GM13976 (cell line): ENCODE results near the gene SLA2.

Source experiments
- DNase-seq: peaks from one replicate; pipeline ENCODE4 v3.0.0; 2012; ENCODE audit warnings: low spot score
- in situ Hi-C: fragments of 300-500 bp; cut with MboI; formaldehyde crosslinking; loops from one replicate; pipeline ENCODE4 v1.12.0; 2022; ENCODE audit warnings: low sequenced_read_pairs, mixed read lengths, inconsistent platforms; ENCODE audit not compliant: unreplicated experiment
- TF ChIP-seq, protein P1 (sequence below): IDR thresholded peaks from 2 replicates; pipeline ENCODE4 v1.5.1; 2012; ENCODE audit warnings: borderline replicate concordance, mild to moderate bottlenecking; ENCODE audit not compliant: insufficient read depth; ENCODE audit errors: extremely low read depth, missing control alignments, control extremely low read depth

Gene SLA2

DNA sequence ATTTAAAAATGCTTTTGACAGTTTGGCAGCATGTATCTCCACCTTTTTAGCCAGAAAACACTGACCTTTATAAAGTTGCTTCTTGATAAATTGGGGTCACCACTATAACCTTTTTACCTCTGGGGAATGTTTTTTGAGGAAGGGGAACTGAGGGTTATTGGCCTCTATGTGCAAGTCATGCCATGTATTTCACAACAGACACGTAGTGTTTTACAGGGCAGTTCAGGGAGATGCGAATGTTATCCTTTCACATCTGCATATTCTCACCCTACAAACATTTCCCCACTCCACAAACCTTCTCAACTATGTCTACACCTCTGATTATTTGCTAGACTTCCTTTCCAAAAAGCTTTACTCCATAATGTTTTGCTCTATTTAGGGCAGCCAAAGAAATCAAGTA, 17.0 kb upstream of the SLA2 start:
- in situ Hi-C loops = no loop called here
- DNase-seq = no peak
- TF ChIP-seq, protein P1, sequence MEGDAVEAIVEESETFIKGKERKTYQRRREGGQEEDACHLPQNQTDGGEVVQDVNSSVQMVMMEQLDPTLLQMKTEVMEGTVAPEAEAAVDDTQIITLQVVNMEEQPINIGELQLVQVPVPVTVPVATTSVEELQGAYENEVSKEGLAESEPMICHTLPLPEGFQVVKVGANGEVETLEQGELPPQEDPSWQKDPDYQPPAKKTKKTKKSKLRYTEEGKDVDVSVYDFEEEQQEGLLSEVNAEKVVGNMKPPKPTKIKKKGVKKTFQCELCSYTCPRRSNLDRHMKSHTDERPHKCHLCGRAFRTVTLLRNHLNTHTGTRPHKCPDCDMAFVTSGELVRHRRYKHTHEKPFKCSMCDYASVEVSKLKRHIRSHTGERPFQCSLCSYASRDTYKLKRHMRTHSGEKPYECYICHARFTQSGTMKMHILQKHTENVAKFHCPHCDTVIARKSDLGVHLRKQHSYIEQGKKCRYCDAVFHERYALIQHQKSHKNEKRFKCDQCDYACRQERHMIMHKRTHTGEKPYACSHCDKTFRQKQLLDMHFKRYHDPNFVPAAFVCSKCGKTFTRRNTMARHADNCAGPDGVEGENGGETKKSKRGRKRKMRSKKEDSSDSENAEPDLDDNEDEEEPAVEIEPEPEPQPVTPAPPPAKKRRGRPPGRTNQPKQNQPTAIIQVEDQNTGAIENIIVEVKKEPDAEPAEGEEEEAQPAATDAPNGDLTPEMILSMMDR = no peak

GRCh38 chr20:36658300-36658699, 12.3 kb upstream of the SLA2 start:
- TF ChIP-seq, protein P1 = no peak
- in situ Hi-C loops = no loop called here
- DNase-seq = no peak

GRCh38 chr20:36656733-36657132, 10.7 kb upstream of the SLA2 start:
- TF ChIP-seq, protein P1 = no peak
- no peak for DNase-seq
- in situ Hi-C loops = no loop called here

- TF ChIP-seq, protein P1 = no peak
- no peak for DNase-seq
- in situ Hi-C loops = no loop called here
Measured at GRCh38 chr20:36655004-36655403, 9.0 kb upstream of the SLA2 start.

GRCh38 chr20:36654506-36654905, 8.5 kb upstream of the SLA2 start:
- in situ Hi-C loops = no loop called here
- no peak for DNase-seq
- TF ChIP-seq, protein P1 = no peak

DNA sequence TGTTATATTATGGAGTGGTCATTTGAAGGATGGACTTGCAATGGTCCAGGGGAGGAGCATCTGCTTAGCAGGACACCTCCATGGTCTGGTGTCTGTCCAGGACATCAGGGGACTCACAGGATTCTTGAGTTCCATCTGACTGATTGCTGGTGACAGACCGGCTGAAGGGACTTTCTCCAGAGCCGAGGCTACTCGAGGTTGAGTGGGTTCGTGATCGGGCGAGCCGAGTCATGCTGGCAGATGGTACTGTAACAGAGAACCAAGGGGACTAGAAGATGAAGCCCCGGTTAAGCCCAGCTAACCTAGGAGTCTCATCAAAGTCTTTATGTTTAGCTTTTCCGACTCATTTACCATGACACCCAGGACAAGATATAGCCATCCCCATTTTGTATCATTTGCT, 7.5 kb upstream of the SLA2 start:
- TF ChIP-seq, protein P1 = no peak
- in situ Hi-C loops = no loop called here
- no peak for DNase-seq
